Fibroblast of villous mesenchyme (primary cell): ENCODE measurements around the gene FOXD4L1. TPM values are rescaled to one million over a fixed set of nuclear protein-coding genes. Genes with fewer than 3 reads are reported as not detected.
"Not testable (repeated sequence)": the region's sequence is repeated elsewhere in the genome, so short reads cannot be mapped to it uniquely, and the experiment has no call there.

Source experiments
- DNase-seq: peaks from one replicate; pipeline ENCODE4 v3.0.0-alpha.2; 2010; ENCODE audit warnings: low read depth
- H3K4me3 ChIP-seq: 2 replicates; pipeline ENCODE4 v1.5.1; 2011; ENCODE audit warnings: low read depth, mild to moderate bottlenecking, low read length
- total RNA-seq: library from RNA; depleted of rRNA; stranded (reverse); fragments of >200 nt; gene quantifications from 2 replicates; pipeline ENCODE4 v1.2.3, GENCODE V29; 2012

FOXD4L1 gene
- under 0.01 TPM in 1 of 2 replicates, not detected in the other for total RNA-seq

GRCh38 chr2:113498365-113498764 lies at the start of gene FOXD4L1:
FOXD4L1 (plus strand) TSS chr2:113498665; CDS start chr2:113499257, 592 bp downstream.
- not testable (repeated sequence) for H3K4me3 ChIP-seq, DNase-seq

GRCh38 chr2:113465770-113466169 lies 32.7 kb upstream of the FOXD4L1 start:
- not testable (repeated sequence) for H3K4me3 ChIP-seq, DNase-seq

GRCh38 chr2:113476688-113477368 lies 21.6 kb upstream of the FOXD4L1 start:
- peak overlapping the region; percentile 18 for H3K4me3 ChIP-seq
- DNase-seq = not testable (repeated sequence)

GRCh38 chr2:113496527-113496926 lies 1.9 kb upstream of the FOXD4L1 start:
- not testable (repeated sequence) for H3K4me3 ChIP-seq, DNase-seq

GRCh38 chr2:113499019-113499885 lies 787 bp downstream of the FOXD4L1 start:
- DNase-seq, H3K4me3 ChIP-seq: not testable (repeated sequence)

- not testable (repeated sequence) for H3K4me3 ChIP-seq, DNase-seq
Observed at GRCh38 chr2:113499886-113500722, 1.6 kb downstream of the FOXD4L1 start.

GRCh38 chr2:113500723-113501038 lies 2.2 kb downstream of the FOXD4L1 start:
- not testable (repeated sequence) for H3K4me3 ChIP-seq, DNase-seq

GRCh38 chr2:113502216-113503093 lies 4.0 kb downstream of the FOXD4L1 start:
- DNase-seq = not testable (repeated sequence)
- H3K4me3 ChIP-seq = peak overlapping the region; percentile 47

- peak overlapping the region; percentile 47 for H3K4me3 ChIP-seq
- DNase-seq = peak; percentile 2
Observed at GRCh38 chr2:113503094-113504042, 4.9 kb downstream of the FOXD4L1 start.

GRCh38 chr2:113504081-113504480 lies 5.6 kb downstream of the FOXD4L1 start:
- DNase-seq, H3K4me3 ChIP-seq: not testable (repeated sequence)

- DNase-seq, H3K4me3 ChIP-seq: not testable (repeated sequence)
Observed at GRCh38 chr2:113507394-113508140, 9.1 kb downstream of the FOXD4L1 start.

- not testable (repeated sequence) for DNase-seq, H3K4me3 ChIP-seq
Observed at GRCh38 chr2:113508187-113508586, 9.7 kb downstream of the FOXD4L1 start.

GRCh38 chr2:113510913-113511312 lies 12.4 kb downstream of the FOXD4L1 start:
- not testable (repeated sequence) for DNase-seq, H3K4me3 ChIP-seq

- DNase-seq, H3K4me3 ChIP-seq: not testable (repeated sequence)
Observed at GRCh38 chr2:113511859-113512258, 13.4 kb downstream of the FOXD4L1 start.

GRCh38 chr2:113515457-113515856 lies 17.0 kb downstream of the FOXD4L1 start:
- DNase-seq, H3K4me3 ChIP-seq: not testable (repeated sequence)

GRCh38 chr2:113515995-113516394 lies 17.5 kb downstream of the FOXD4L1 start:
- not testable (repeated sequence) for H3K4me3 ChIP-seq, DNase-seq
